Transverse colon (tissue), 4 donors: ENCODE results near the gene QRFP.

Experiments used
- POLR2A ChIP-seq: fragments of 450-650 bp; IDR thresholded peaks from one replicate; pipeline ENCODE4 v1.6.1; 2016; ENCODE audit warnings: antibody characterized with exemption, mild to moderate bottlenecking, moderate library complexity
- POLR2AphosphoS5 ChIP-seq, 3 donors: sonication (generic); formaldehyde crosslinking; IDR thresholded peaks; one replicate each; pipeline ENCODE4 v1.6.1; 2016; ENCODE audit warnings: antibody characterized with exemption in 3 of 3
- TF ChIP-seq, protein P1 (sequence below), 5 experiments: fragments of 200-600 bp in 3 of 5; fragments of 450-650 bp in 2 of 5; sonication (generic) in 3 of 5; IDR thresholded peaks; 1 replicate in 2 of 5; 2 replicates in 3 of 5; pipeline ENCODE4 v1.5.1; 2016 to 2017; ENCODE audit warnings: antibody characterized with exemption in 5 of 5, inconsistent platforms in 3 of 5, mild to moderate bottlenecking in 2 of 5, moderate library complexity in 1 of 5

DNA sequence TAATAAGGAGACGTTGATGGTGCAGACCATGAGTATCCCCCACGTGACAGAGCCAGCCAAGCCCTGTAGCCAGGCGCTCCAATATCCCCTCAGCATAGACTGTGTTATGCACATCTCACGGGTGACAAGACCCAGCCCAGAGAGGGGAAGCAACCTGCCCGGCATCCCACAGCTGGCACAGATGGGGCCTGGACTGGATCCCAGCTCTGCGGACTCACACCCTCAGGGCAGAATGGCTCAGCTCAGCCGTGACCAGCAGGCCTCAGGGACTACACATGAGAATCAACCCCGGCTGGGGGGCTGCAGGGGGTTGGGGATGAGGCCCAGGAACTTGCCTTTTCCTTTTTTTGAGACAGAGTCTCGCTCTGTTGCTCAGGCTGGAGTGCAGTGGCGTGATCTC, 30.7 kb upstream of the QRFP start:
- TF ChIP-seq, protein P1, sequence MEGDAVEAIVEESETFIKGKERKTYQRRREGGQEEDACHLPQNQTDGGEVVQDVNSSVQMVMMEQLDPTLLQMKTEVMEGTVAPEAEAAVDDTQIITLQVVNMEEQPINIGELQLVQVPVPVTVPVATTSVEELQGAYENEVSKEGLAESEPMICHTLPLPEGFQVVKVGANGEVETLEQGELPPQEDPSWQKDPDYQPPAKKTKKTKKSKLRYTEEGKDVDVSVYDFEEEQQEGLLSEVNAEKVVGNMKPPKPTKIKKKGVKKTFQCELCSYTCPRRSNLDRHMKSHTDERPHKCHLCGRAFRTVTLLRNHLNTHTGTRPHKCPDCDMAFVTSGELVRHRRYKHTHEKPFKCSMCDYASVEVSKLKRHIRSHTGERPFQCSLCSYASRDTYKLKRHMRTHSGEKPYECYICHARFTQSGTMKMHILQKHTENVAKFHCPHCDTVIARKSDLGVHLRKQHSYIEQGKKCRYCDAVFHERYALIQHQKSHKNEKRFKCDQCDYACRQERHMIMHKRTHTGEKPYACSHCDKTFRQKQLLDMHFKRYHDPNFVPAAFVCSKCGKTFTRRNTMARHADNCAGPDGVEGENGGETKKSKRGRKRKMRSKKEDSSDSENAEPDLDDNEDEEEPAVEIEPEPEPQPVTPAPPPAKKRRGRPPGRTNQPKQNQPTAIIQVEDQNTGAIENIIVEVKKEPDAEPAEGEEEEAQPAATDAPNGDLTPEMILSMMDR (IDR thresholded peaks at IDR 0.05), result no peak
- no peak for TF ChIP-seq POLR2AphosphoS5 (IDR thresholded peaks at IDR 0.05)
- no peak for TF ChIP-seq POLR2A
